ENCODE data around the gene HTRA1. TPM values are rescaled to one million over a fixed set of nuclear protein-coding genes. Genes with fewer than 3 reads are reported as not detected.
A peak's percentile ranks its signal among the peaks of the same experiment; 100 is the strongest.

HTRA1 gene
- total and polyA plus RNA-seq, 12 donors, result 8.5 to 167 (median 78.0) TPM

DNA sequence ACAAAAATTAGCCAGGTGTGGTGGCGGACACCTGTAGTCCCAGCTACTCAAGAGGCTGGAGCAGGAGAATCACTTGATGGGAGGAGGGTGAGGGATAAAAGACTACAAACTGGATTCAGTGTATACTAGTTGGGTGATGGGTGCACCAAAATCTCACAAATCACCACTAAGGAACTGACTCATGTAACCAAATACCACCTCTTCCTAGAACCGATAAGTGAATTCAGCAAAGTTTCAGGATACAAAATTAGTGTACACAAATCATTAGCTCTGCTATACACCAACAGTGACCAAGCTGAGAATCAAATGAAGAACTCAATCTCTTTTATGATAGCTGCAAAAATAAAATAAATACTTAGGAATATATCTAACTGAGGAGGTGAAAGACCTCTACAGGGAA, 76.2 kb downstream of the HTRA1 start:
- no peak for DNase-seq
- TF ChIP-seq, protein P1, sequence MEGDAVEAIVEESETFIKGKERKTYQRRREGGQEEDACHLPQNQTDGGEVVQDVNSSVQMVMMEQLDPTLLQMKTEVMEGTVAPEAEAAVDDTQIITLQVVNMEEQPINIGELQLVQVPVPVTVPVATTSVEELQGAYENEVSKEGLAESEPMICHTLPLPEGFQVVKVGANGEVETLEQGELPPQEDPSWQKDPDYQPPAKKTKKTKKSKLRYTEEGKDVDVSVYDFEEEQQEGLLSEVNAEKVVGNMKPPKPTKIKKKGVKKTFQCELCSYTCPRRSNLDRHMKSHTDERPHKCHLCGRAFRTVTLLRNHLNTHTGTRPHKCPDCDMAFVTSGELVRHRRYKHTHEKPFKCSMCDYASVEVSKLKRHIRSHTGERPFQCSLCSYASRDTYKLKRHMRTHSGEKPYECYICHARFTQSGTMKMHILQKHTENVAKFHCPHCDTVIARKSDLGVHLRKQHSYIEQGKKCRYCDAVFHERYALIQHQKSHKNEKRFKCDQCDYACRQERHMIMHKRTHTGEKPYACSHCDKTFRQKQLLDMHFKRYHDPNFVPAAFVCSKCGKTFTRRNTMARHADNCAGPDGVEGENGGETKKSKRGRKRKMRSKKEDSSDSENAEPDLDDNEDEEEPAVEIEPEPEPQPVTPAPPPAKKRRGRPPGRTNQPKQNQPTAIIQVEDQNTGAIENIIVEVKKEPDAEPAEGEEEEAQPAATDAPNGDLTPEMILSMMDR (IDR thresholded peaks at IDR 0.05), result no peak
- no peak for TF ChIP-seq POLR2A (IDR thresholded peaks at IDR 0.05)
- Histone ChIP-seq H3K9me3 (replicated peaks in 1 of 3) (no peaks in the 10 kb centered on the region), H3K4me3 (no peak overlapping the region), H3K36me3 (replicated peaks in 1 of 2) (no peaks in the 10 kb centered on the region), H3K27me3 (peaks cover 11% of the 10 kb centered on the region), H3K27ac (no peak overlapping the region), H3K4me1 (replicated peaks in 1 of 2) (no peaks in the 10 kb centered on the region)
- 81 to 92% (median 88%) methylated on average over 2 of the region's 2 CpGs for WGBS, 4 donors
- intact Hi-C loops (cut with DNase I), result no loop called here

DNA sequence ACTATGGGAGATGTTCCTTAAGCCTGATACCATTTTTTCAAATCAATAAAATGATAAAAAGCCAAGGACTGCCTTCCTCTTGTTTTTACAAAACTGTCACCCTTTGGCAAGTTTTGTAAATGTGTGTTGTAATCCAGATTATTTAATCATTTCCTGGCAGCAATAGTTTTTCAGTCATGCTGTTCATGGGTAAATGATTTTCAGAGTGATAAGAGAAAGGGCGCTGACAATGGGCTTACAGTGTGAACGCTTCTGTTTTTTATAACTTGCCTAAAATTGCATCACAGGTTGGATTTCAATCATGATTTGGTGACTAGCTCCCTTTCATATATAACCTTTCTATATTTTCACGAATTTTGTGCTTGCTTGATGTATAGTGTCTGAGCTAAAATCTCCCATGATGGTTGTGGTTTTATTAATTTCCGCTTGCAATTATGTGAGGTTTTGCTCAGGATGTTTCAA, 80.2 kb downstream of the HTRA1 start:
- 38 to 39% (median 38%) methylated on average over 4 of the region's 4 CpGs for WGBS, 4 donors
- no peak overlapping the region for H3K4me3 ChIP-seq
- H3K27me3 ChIP-seq, result no peaks in the 10 kb centered on the region
- H3K9me3 ChIP-seq (replicated peaks in 1 of 3), result no peaks in the 10 kb centered on the region
- no peaks in the 10 kb centered on the region for H3K36me3 ChIP-seq (replicated peaks in 1 of 2)
- TF ChIP-seq POLR2A (IDR thresholded peaks at IDR 0.05), result no peak
- TF ChIP-seq, protein P1 (IDR thresholded peaks at IDR 0.05), result no peak
- no peak overlapping the region for H3K27ac ChIP-seq
- DNase-seq, result peak in 1 of 7 donors; percentile 25
- no peaks in the 10 kb centered on the region for H3K4me1 ChIP-seq (replicated peaks in 1 of 2)
- intact Hi-C loops (cut with DNase I), result no loop called here

DNA sequence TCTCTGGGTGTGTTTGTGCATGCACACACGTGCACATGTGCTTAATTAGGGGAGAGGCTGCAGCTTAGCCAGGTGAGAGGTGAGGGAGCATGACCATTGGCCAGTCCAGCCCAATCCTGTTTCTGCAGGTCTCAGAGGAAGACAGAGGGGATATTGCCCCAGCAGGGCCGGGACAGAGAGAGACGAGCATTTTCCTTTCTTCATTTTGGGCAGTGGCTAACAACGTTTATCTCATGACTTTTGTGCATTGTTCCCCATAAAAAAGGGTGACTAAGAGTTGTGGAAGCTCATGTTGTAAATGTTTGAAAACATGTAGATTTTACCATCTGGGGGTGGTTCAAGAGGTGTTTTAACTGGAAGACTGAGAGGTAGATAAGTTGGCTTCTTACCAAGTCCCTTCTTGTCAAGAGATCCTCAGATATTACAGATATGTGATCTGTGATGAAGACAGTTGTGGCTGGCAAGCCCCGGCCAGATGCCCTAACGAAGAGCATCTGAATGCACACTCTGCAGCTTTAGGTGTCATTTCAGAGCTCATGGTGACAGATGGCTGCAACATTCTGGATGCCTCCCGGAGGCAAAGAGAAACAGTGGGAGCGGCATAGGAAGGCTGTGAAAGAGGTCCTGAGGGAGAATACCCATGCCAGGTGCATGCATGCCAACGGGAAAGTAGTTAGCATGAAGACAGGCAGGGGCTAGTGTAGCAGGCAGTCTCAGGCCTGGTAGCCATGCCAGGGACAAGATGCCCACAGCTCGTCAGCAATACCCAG, 82.5 kb downstream of the HTRA1 start:
- no peak overlapping the region for H3K27ac ChIP-seq
- no peak for DNase-seq
- TF ChIP-seq, protein P1 (IDR thresholded peaks at IDR 0.05), result no peak
- no peak for TF ChIP-seq POLR2A (IDR thresholded peaks at IDR 0.05)
- no peaks in the 10 kb centered on the region for H3K9me3 ChIP-seq (replicated peaks in 1 of 3)
- 77 to 83% (median 79%) methylated on average over 10 of the region's 10 CpGs for WGBS, 4 donors
- H3K4me1 ChIP-seq (replicated peaks in 1 of 2), result no peaks in the 10 kb centered on the region
- no peaks in the 10 kb centered on the region for H3K36me3 ChIP-seq (replicated peaks in 1 of 2)
- H3K27me3 ChIP-seq, result no peaks in the 10 kb centered on the region
- intact Hi-C loops (cut with DNase I), result no loop called here
- no peak overlapping the region for H3K4me3 ChIP-seq

DNA sequence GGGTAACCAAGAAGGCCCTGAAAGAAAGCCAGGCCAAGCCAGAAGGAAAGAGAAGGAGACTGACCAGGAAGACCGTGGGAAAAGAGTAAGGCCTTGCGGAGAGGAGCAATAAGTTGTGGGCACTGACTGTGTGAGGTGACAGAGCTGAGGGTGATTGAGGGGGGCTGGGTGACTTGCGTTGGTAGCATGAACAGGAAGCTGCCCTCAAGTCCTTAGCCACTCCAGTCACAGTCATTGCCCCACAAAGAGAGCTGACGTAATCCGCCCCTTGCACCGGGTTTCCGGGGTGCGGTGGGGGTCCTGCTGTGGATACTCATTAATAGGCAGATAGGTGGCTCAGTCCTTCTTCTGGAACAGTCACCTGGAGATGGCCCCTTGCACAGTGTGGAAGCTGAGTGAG, 83.1 kb downstream of the HTRA1 start:
- no peak for DNase-seq
- H3K27ac ChIP-seq, result no peak overlapping the region
- H3K36me3 ChIP-seq (replicated peaks in 1 of 2), result no peaks in the 10 kb centered on the region
- H3K27me3 ChIP-seq, result no peaks in the 10 kb centered on the region
- intact Hi-C loops (cut with DNase I), result no loop called here
- TF ChIP-seq POLR2A (IDR thresholded peaks at IDR 0.05), result no peak
- 84 to 92% (median 88%) methylated on average over 8 of the region's 8 CpGs for WGBS, 4 donors
- no peaks in the 10 kb centered on the region for H3K4me1 ChIP-seq (replicated peaks in 1 of 2)
- H3K9me3 ChIP-seq (replicated peaks in 1 of 3), result no peaks in the 10 kb centered on the region
- H3K4me3 ChIP-seq, result no peak overlapping the region

DNA sequence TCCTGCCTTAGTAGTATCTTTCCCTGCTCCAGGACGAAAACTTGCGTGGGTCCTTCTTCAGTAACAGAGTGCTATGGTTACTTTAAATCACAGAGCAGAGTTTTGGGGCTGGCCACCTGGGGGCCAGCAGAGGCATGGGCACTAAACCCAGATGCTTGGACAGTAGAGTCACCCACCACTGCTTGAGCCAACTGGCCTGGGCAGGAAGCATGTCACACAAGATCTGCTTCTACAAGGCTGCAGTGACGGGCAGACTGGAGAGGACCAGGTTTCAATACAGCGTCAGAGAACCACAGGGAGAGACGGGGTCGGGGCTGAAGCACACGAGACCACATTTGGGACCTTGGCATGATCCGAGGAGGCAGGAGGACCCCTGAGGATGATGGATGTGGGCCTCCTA, 84.9 kb downstream of the HTRA1 start:
- no peak overlapping the region for H3K4me3 ChIP-seq
- H3K36me3 ChIP-seq (replicated peaks in 1 of 2), result no peaks in the 10 kb centered on the region
- no peak overlapping the region for H3K27ac ChIP-seq
- H3K27me3 ChIP-seq, result no peaks in the 10 kb centered on the region
- no peak for DNase-seq
- WGBS, 4 donors, result 82 to 93% (median 85%) methylated on average over 8 of the region's 8 CpGs
- no peak for TF ChIP-seq POLR2A (IDR thresholded peaks at IDR 0.05)
- TF ChIP-seq, protein P1 (IDR thresholded peaks at IDR 0.05), result no peak
- H3K4me1 ChIP-seq (replicated peaks in 1 of 2), result no peaks in the 10 kb centered on the region
- H3K9me3 ChIP-seq (replicated peaks in 1 of 3), result no peaks in the 10 kb centered on the region
- intact Hi-C loops (cut with DNase I), result no loop called here
